Astrocyte (in vitro differentiated cells and primary cell): Measurements from ENCODE around the gene STAU1.

Experiments used
- CTCF ChIP-seq: IDR thresholded peaks from 2 replicates; pipeline ENCODE4 v1.5.1; 2011; ENCODE audit warnings: low read depth, mild to moderate bottlenecking, inconsistent platforms, low read length, moderate library complexity; ENCODE audit not compliant: insufficient read depth
- EZH2 ChIP-seq: IDR thresholded peaks from 2 replicates; pipeline ENCODE4 v1.6.1; 2012; ENCODE audit warnings: mild to moderate bottlenecking, low read length, inconsistent platforms; ENCODE audit not compliant: insufficient read depth

GRCh38 chr20:49216991-49217578 lies 29.0 kb upstream of the STAU1 start:
- TF ChIP-seq EZH2 (no peak), CTCF (peak; percentile 86)
